ENCODE data around the gene ARMH1.

ARMH1 gene

GRCh38 chr1:44672254-44672955, 2.1 kb upstream of the ARMH1 start:
- TF ChIP-seq GATA2 (IDR thresholded peaks at IDR 0.05; ENCODE audit: low read depth, low read length) (no peak), GATA3 (IDR thresholded peaks at IDR 0.05; ENCODE audit: low read depth, low read length) (no peak)

- TF ChIP-seq GATA2 (IDR thresholded peaks at IDR 0.05; ENCODE audit: low read depth, low read length) (no peak), GATA3 (IDR thresholded peaks at IDR 0.05; ENCODE audit: low read depth, low read length) (no peak)
Measured at GRCh38 chr1:44672961-44673674, 1.4 kb upstream of the ARMH1 start.

GRCh38 chr1:44673675-44674112, 820 bp upstream of the ARMH1 start:
- TF ChIP-seq GATA2 (IDR thresholded peaks at IDR 0.05; ENCODE audit: low read depth, low read length) (no peak), GATA3 (IDR thresholded peaks at IDR 0.05; ENCODE audit: low read depth, low read length) (no peak)

GRCh38 chr1:44675186-44675585, 672 bp downstream of the ARMH1 start:
- TF ChIP-seq GATA3 (IDR thresholded peaks at IDR 0.05; ENCODE audit: low read depth, low read length): no peak
- no peak for TF ChIP-seq GATA2 (IDR thresholded peaks at IDR 0.05; ENCODE audit: low read depth, low read length)

GRCh38 chr1:44676484-44677200, 2.1 kb downstream of the ARMH1 start:
- TF ChIP-seq GATA3 (IDR thresholded peaks at IDR 0.05; ENCODE audit: low read depth, low read length): no peak

GRCh38 chr1:44677201-44677766, 2.8 kb downstream of the ARMH1 start:
- TF ChIP-seq GATA3 (IDR thresholded peaks at IDR 0.05; ENCODE audit: low read depth, low read length) (no peak), GATA2 (IDR thresholded peaks at IDR 0.05; ENCODE audit: low read depth, low read length) (no peak)

- no peak for TF ChIP-seq GATA3 (IDR thresholded peaks at IDR 0.05; ENCODE audit: low read depth, low read length)
- no peak for TF ChIP-seq GATA2 (IDR thresholded peaks at IDR 0.05; ENCODE audit: low read depth, low read length)
Measured at GRCh38 chr1:44678120-44678519, 3.6 kb downstream of the ARMH1 start.

GRCh38 chr1:44678626-44679025, 4.1 kb downstream of the ARMH1 start:
- TF ChIP-seq GATA2 (IDR thresholded peaks at IDR 0.05; ENCODE audit: low read depth, low read length) (no peak), GATA3 (IDR thresholded peaks at IDR 0.05; ENCODE audit: low read depth, low read length) (no peak)

GRCh38 chr1:44679468-44679867, 5.0 kb downstream of the ARMH1 start:
- TF ChIP-seq GATA3 (IDR thresholded peaks at IDR 0.05; ENCODE audit: low read depth, low read length) (no peak), GATA2 (IDR thresholded peaks at IDR 0.05; ENCODE audit: low read depth, low read length) (no peak)

GRCh38 chr1:44681905-44682882, 7.7 kb downstream of the ARMH1 start:
- TF ChIP-seq GATA3 (IDR thresholded peaks at IDR 0.05; ENCODE audit: low read depth, low read length) (no peak), GATA2 (IDR thresholded peaks at IDR 0.05; ENCODE audit: low read depth, low read length) (no peak)

- TF ChIP-seq GATA2 (IDR thresholded peaks at IDR 0.05; ENCODE audit: low read depth, low read length) (no peak), GATA3 (IDR thresholded peaks at IDR 0.05; ENCODE audit: low read depth, low read length) (no peak)
Measured at GRCh38 chr1:44682883-44683265, 8.4 kb downstream of the ARMH1 start.

GRCh38 chr1:44684525-44684924, 10.0 kb downstream of the ARMH1 start:
- TF ChIP-seq GATA2 (IDR thresholded peaks at IDR 0.05; ENCODE audit: low read depth, low read length): no peak
- TF ChIP-seq GATA3 (IDR thresholded peaks at IDR 0.05; ENCODE audit: low read depth, low read length): no peak

GRCh38 chr1:44685218-44685617, 10.7 kb downstream of the ARMH1 start:
- no peak for TF ChIP-seq GATA3 (IDR thresholded peaks at IDR 0.05; ENCODE audit: low read depth, low read length)
- TF ChIP-seq GATA2 (IDR thresholded peaks at IDR 0.05; ENCODE audit: low read depth, low read length): no peak

All from SH-SY5Y (cell line).